ENCODE measurements around the gene MYO3A.
"Not testable (repeated sequence)": the region's sequence is repeated elsewhere in the genome, so short reads cannot be mapped to it uniquely, and the experiment has no call there.

MYO3A gene

DNA sequence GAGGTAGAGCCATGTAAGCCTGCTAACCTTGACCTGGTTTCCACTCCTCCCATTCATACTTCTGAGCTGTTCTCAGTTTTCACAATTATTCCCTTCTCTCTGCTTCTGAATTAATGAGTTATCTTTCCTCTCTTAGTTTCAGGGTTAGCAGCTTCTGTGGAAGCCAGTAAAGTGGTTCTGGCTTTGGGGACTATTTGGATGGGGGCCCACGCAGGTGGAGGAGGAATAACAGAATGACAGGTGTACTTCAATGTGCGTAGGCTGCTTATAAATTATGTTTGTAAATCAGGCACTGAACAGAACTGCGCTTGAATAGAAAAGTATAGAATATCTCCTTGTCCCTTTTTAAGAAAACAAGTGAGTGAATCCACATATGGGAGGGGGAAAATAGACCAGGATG, 153.6 kb downstream of the MYO3A start:
- in situ Hi-C loops (cut with MboI; ENCODE audit: low pct_unique_long_range_greater_than_20kb, low sequenced_read_pairs, unreplicated experiment): no loop called here

DNA sequence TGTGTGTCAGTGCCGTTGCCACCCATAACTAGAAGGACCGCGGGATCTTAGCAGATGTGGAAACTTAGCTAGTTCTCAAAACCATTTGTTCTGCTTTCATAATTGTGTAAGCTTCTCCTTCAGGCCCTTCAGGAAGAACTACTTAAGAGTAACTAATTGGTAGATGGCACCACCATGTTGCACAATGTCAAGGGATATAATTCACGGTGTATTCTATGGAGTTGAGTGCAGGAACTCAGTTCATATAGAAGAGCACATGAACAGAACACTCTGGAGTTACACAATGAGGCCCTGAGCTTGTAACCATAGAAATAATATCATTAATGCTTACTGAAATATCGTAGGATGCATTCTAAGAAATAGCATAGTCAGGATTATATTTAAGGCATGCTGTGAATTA, 156.0 kb downstream of the MYO3A start:
- in situ Hi-C loops (cut with MboI; ENCODE audit: low pct_unique_long_range_greater_than_20kb, low sequenced_read_pairs, unreplicated experiment): no loop called here
- TF ChIP-seq, protein P1, sequence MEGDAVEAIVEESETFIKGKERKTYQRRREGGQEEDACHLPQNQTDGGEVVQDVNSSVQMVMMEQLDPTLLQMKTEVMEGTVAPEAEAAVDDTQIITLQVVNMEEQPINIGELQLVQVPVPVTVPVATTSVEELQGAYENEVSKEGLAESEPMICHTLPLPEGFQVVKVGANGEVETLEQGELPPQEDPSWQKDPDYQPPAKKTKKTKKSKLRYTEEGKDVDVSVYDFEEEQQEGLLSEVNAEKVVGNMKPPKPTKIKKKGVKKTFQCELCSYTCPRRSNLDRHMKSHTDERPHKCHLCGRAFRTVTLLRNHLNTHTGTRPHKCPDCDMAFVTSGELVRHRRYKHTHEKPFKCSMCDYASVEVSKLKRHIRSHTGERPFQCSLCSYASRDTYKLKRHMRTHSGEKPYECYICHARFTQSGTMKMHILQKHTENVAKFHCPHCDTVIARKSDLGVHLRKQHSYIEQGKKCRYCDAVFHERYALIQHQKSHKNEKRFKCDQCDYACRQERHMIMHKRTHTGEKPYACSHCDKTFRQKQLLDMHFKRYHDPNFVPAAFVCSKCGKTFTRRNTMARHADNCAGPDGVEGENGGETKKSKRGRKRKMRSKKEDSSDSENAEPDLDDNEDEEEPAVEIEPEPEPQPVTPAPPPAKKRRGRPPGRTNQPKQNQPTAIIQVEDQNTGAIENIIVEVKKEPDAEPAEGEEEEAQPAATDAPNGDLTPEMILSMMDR (IDR thresholded peaks at IDR 0.05; ENCODE audit: extremely low read depth, insufficient read depth, missing control alignments): no peak

More for the DNA sequence above, 153.6 kb downstream of the MYO3A start:
- TF ChIP-seq, protein P1 (IDR thresholded peaks at IDR 0.05; ENCODE audit: extremely low read depth, insufficient read depth, missing control alignments): no peak
- no peak for DNase-seq (ENCODE audit: low spot score)

DNA sequence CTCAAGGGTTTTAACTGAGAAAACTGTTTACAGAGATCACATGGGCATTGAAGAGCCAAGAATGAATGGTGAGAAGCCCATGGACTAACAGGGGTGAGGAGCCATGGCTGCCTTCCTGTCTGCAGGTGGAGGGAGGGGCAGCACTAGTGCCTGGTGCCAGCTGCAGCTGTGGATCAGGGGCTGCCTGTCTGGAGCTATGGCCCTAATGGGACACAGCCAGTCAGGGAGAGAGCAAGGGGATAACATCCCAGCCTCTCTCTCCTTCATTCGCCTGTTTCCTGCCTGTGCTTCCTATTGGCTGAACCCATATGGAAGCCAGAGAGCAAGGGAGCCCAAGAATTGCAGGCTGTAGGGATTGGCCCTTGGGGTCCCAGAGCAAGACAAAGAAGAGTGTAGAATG, 156.7 kb downstream of the MYO3A start:
- in situ Hi-C loops (cut with MboI; ENCODE audit: low pct_unique_long_range_greater_than_20kb, low sequenced_read_pairs, unreplicated experiment): no loop called here

More for the DNA sequence above, 156.0 kb downstream of the MYO3A start:
- no peak for DNase-seq (ENCODE audit: low spot score)

DNA sequence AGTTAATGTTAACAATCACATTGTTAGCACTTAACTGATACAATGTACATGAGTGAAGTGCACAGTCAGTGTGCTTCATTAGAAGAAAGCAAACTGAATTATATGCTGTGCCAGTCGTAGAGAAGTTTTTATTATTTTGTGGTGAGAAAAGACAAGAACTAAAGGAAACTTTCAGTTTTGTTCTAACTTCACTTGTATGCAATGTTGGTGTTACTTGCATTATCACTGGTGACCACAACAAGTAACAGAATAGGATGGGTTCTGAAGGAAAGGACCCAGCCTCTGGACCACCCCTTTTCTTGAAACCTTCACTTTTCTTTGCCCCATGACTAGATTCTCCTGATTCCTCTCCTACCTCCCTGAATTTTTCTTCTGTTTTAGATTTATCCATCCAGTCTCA, 159.2 kb downstream of the MYO3A start:
- in situ Hi-C loops (cut with MboI; ENCODE audit: low pct_unique_long_range_greater_than_20kb, low sequenced_read_pairs, unreplicated experiment): no loop called here
- TF ChIP-seq, protein P1 (IDR thresholded peaks at IDR 0.05; ENCODE audit: extremely low read depth, insufficient read depth, missing control alignments): no peak
- peak; percentile 12 for DNase-seq (ENCODE audit: low spot score)

More for the DNA sequence above, 156.7 kb downstream of the MYO3A start:
- DNase-seq (ENCODE audit: low spot score): no peak
- TF ChIP-seq, protein P1 (IDR thresholded peaks at IDR 0.05; ENCODE audit: extremely low read depth, insufficient read depth, missing control alignments): no peak

DNA sequence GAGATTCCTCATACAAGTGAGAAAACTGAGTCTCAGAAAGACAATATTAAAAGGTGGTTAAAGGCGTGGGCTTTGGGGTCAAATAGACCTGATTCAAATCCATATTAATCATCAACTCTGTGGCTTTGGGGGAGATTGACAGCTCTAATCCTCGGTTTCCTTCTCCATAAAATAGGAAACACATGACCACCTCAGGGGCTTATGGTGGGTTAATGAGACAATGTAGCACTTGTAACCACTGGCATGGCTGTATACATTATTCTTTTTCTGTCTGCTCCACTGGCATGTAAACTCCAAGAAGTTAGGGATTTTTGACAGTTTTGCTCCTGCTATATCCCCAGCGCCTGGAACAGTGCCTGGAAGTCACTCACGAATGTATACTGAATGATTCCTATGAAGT, 161.8 kb downstream of the MYO3A start:
- in situ Hi-C loops (cut with MboI; ENCODE audit: low pct_unique_long_range_greater_than_20kb, low sequenced_read_pairs, unreplicated experiment): no loop called here
- DNase-seq (ENCODE audit: low spot score): no peak

DNA sequence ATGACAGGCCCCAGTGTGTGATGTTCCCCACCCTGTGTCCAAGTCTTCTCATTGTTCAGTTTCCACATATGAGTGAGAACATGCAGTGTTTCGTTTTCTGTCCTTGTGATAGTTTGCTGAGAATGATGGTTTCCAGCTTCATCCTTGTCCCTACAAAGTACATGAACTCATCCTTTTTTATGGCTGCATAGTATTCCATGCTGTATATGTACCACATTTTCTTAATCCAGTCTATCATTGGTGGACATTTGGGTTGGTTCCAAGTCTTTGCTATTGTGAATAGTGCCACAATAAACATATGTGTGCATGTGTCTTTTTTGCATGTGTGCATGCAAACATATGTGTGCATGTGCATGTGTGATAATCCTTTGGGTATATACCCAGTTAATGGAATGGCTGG, 163.5 kb downstream of the MYO3A start:
- DNase-seq (ENCODE audit: low spot score); in situ Hi-C loops (cut with MboI; ENCODE audit: low pct_unique_long_range_greater_than_20kb, low sequenced_read_pairs, unreplicated experiment): not testable (repeated sequence)

More for the DNA sequence above, 161.8 kb downstream of the MYO3A start:
- TF ChIP-seq, protein P1 (IDR thresholded peaks at IDR 0.05; ENCODE audit: extremely low read depth, insufficient read depth, missing control alignments): no peak

DNA sequence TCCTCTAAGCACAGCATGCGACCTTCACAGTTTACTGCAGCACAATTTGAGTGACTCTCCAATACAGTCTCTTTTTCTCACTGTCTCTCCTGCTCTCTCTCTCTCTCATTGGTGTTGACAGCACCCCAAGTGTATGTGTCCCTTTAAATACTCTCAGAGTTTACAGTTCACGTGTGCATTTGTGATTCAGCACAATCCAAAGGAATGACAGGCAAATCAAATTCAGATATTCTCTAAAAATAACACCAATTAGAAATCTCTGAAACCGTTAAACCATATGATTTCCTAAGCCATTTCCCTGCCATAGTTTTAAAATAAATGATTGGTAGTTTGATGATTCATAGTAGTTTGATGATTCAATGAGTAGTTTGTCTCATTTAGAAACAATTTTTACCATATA, 178.5 kb downstream of the MYO3A start:
- in situ Hi-C loops (cut with MboI; ENCODE audit: low pct_unique_long_range_greater_than_20kb, low sequenced_read_pairs, unreplicated experiment): no loop called here
- TF ChIP-seq, protein P1 (IDR thresholded peaks at IDR 0.05; ENCODE audit: extremely low read depth, insufficient read depth, missing control alignments): no peak

More for the DNA sequence above, 178.5 kb downstream of the MYO3A start:
- no peak for DNase-seq (ENCODE audit: low spot score)
